Purkinje cell (primary cell): Measurements from ENCODE around the gene PPP5C. TPM values are rescaled to one million over a fixed set of nuclear protein-coding genes. Genes with fewer than 3 reads are reported as not detected.

ENCODE experiments used
- polyA plus RNA-seq: library from polyadenylated mRNA; unstranded; fragments of >200 nt; fragmentation: Nextera tagmentation; gene quantifications from 2 replicates; pipeline ENCODE4 v1.2.1, GENCODE V29; 2014

PPP5C gene, protein sequence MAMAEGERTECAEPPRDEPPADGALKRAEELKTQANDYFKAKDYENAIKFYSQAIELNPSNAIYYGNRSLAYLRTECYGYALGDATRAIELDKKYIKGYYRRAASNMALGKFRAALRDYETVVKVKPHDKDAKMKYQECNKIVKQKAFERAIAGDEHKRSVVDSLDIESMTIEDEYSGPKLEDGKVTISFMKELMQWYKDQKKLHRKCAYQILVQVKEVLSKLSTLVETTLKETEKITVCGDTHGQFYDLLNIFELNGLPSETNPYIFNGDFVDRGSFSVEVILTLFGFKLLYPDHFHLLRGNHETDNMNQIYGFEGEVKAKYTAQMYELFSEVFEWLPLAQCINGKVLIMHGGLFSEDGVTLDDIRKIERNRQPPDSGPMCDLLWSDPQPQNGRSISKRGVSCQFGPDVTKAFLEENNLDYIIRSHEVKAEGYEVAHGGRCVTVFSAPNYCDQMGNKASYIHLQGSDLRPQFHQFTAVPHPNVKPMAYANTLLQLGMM
- 12.9 and 13.0 TPM in 2 replicates for polyA plus RNA-seq

GRCh38 chr19:46346821-46347571, at the start of gene PPP5C:
Gene PPP5C (plus strand): TSS chr19:46347087. CDS start chr19:46347097, 10 bp downstream.

GRCh38 chr19:46413262-46414031, 66.6 kb downstream of the PPP5C start, which contains the start of gene CCDC8:
Gene CCDC8 (minus strand): TSS chr19:46413564. CDS start chr19:46412810, 754 bp downstream.

DNA sequence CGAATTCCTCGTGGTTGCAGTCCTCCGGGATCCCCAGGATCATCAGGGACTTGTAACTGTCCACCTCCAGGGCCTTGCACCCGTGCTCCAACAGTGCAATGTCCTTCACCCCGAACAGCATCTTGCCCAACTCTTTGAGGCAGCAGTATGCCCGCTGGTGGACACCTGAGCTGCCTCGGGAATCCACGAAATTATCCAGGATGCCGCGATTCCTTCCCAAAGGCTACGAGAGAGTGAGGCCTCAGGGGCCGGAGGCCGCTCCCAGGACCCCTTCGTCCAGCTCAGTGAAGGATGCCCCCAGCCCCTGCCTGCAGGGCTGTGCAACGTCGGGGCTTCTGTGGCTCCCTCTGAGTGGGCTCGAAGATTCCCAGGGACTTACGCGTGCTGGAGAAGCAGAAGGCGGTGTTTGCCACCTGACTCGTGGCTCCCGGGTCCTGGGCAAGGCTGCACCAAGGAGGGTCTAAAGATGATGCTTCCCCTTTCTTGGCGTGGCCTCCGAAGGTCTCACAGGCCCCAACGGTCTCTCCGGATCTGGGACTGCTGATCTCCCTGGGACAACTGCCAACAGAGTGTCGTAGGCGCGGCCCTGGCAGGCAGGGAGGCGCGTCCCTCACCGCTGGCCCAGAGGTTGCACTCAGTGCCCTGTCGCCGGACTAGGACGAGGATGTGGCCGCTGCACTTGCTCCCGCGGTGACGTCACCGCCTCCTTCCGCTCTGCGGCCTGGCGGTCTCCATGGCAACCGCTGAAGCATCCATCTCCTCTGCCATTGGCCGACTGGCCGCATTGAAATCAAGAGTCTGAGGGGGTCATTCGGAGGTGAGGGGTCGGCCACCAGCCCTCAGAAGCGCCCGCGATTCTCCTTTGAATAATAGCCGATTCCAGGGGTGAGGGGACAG, 81.6 kb downstream of the PPP5C start, which contains the start of gene PNMA8C:
Gene PNMA8C, minus strand, starts transcription at position 698 of the 897 bp plus-strand sequence. Its CDS starts 577 bp downstream, at position 121.

Other genes with a start within 250 kb of the PPP5C start
- not detected in 2 replicates for gene IGFL3, start 222.4 kb upstream of the PPP5C start, polyA plus RNA-seq
- not detected in 2 replicates for gene IGFL2, start 198.8 kb upstream of the PPP5C start, polyA plus RNA-seq
- gene IGFL1, start 117.3 kb upstream of the PPP5C start, polyA plus RNA-seq: not detected in 2 replicates
- gene HIF3A, start 50.0 kb upstream of the PPP5C start, polyA plus RNA-seq: 0.09 and 0.31 TPM in 2 replicates
- gene CCDC8, start 66.5 kb downstream of the PPP5C start, polyA plus RNA-seq: 0.20 TPM in 1 of 2 replicates, not detected in the other
- 13.3 and 17.1 TPM in 2 replicates for gene PNMA8C, start 81.8 kb downstream of the PPP5C start, polyA plus RNA-seq
- 60.9 and 72.2 TPM in 2 replicates for gene PNMA8A, start 124.5 kb downstream of the PPP5C start, polyA plus RNA-seq
- gene PNMA8B, start 148.8 kb downstream of the PPP5C start, polyA plus RNA-seq: 4.9 and 6.1 TPM in 2 replicates